Heart right ventricle (tissue), 16 donors: ENCODE data around the gene TEX26. TPM values are rescaled to one million over a fixed set of nuclear protein-coding genes. Genes with fewer than 3 reads are reported as not detected.

Experiments used
- ATAC-seq, 8 donors: fragments of 200-7000 bp; cut with Tn5 transposase; one replicate each; pipeline ENCODE4 v1.9.1; 2020; ENCODE audit warnings: mild to moderate bottlenecking in 8 of 8, moderate library complexity in 8 of 8, moderate number of reproducible peaks in 1 of 8
- DNase-seq, 2 donors: peaks; one replicate each; pipeline ENCODE4 v3.0.0-alpha.2; 2020
- H3K27ac ChIP-seq, 10 donors: fragments of 200-600 bp; sonication (generic) in 2 of 10; one replicate each; pipeline versions ENCODE4 v1.5.0 to v1.8.0; 2020 to 2022; ENCODE audit warnings: mild to moderate bottlenecking in 3 of 10
- H3K27me3 ChIP-seq, 7 donors: fragments of 200-600 bp; one replicate each; pipeline ENCODE4 v1.8.0; 2021 to 2022; ENCODE audit warnings: mild to moderate bottlenecking in 2 of 7
- H3K36me3 ChIP-seq, 9 donors: fragments of 200-600 bp; sonication (generic) in 1 of 9; one replicate each; pipeline versions ENCODE4 v1.5.0 to v1.8.0; 2020 to 2022; ENCODE audit warnings: mild to moderate bottlenecking in 2 of 9
- H3K4me1 ChIP-seq, 9 donors: fragments of 200-600 bp; sonication (generic) in 1 of 9; one replicate each; pipeline versions ENCODE4 v1.5.0 to v1.8.0; 2020 to 2022; ENCODE audit warnings: mild to moderate bottlenecking in 4 of 9
- H3K4me3 ChIP-seq, 10 donors: fragments of 200-600 bp; sonication (generic) in 2 of 10; one replicate each; pipeline versions ENCODE4 v1.5.0 to v1.8.0; 2020 to 2022; ENCODE audit warnings: mild to moderate bottlenecking in 7 of 10, moderate library complexity in 2 of 10
- H3K9me3 ChIP-seq, 11 donors: fragments of 200-600 bp in 10 of 11; sonication (generic) in 2 of 11; one replicate each; pipeline versions ENCODE4 v1.5.0 to v1.8.0; 2013 to 2022; ENCODE audit warnings: mild to moderate bottlenecking in 2 of 11, control low read depth in 1 of 11, moderate library complexity in 1 of 11
- WGBS, 2 donors: extraction: QIAGEN DNeasy Blood & Tissue Kit; methylation state at CpG; one replicate each; pipeline ENCODE4 v1.1.7; 2013; ENCODE audit warnings: inconsistent platforms in 1 of 2; 5-methylcytosine and 5-hydroxymethylcytosine counted together
- intact Hi-C, 10 donors: fragments of 100-400 bp; cut with DNase I; formaldehyde crosslinking; loops; one replicate each; pipeline versions ENCODE4 v1.11.1 to v1.14.2; 2022
- polyA plus RNA-seq, 2 donors: library from polyadenylated mRNA; stranded (reverse); fragments of 200-250 nt; gene quantifications; one replicate each; pipeline ENCODE4 v1.2.3, GENCODE V29; 2013
- total RNA-seq, 10 donors: library from RNA; stranded (reverse); fragmentation: NEBNext Ultra II Directional in 3 of 10; extraction: Animal tissue kit (Norgen Biotek cat#: 25700) in 3 of 10; gene quantifications; one replicate each; pipeline versions ENCODE4 v1.2.1 to v1.2.4, GENCODE V29; 2021 to 2023
- TF ChIP-seq, protein P1 (sequence below), 9 donors: fragments of 200-600 bp; sonication (generic) in 2 of 9; IDR thresholded peaks; one replicate each; pipeline versions ENCODE4 v1.5.0 to v1.8.0; 2021 to 2022; ENCODE audit warnings: antibody characterized with exemption in 9 of 9, mild to moderate bottlenecking in 5 of 9, moderate library complexity in 1 of 9
- donor health status: Arrhythmogenic right ventricular cardiomyopathy.
- donor health status: ischemic (EF 13 %, LVEDD 7.1; RV severe dilation, severe dysfunction).
- donor health status: healthy with polysubstance abuse.
- donor health status: DM: no; HTN: yes; CAD: no.
- donor health status: DM: no; HTN: no; CAD: no.
- donor health status: ischemic (EF 25% LVEDD 6.9; RV normal size, moderate dysfunction).
- donor health status: ischemic (EF 25% LVEDD 5.7; RV mildly dilated, moderate dysfunction).
- donor health status: healthy.
- donor health status: DM: yes; HTN: yes; CAD: no.
- donor health status: Ischemic cardiomyopathy.
- donor health status: ischemic (EF 35%, LVEDD 5.7; RV mildly dilated, moderate dysfunction).
- donor health status: nonischemic (EF 11% LVEDD 7.7; RV severe dilation, severe dysfunction).
- donor health status: DM: yes; HTN: yes; CAD: no.
- donor health status: PGD.
- donor health status: ischemic (EF 29% LVEDD 5.4; RV normal size, mild dysfunction).
- donor health status: nonischemic (EF 23%, LVEDD 6.1; RV moderate dilation, normal function).

TEX26 gene
- total and polyA plus RNA-seq, 12 donors, result not detected

DNA sequence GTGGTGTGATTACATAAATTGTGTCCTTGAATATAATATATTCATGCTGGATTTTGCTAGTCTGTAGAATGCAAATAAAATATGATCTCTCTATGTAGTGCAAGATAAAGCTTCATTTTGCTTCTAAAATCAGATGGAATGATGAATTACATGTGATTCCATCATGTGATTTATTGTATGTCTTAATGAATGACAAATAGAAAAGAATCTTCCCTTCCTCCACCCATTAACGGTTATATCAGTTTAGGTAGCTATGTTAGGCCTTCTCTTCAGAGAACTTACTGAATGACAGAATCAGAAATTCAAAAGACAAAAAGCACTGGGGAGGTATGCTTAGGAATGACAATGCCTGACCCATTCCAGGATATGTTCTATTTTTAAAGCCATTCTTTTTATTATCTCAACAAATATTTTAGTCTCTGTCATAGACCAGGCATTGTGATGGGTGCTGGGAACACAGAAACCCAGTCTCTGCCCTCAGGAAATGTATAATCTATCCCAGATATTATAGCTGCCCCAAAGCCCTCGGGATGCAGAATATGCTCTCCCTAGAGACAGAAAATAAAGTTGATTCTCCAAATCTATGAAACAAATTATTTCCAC, 90.6 kb downstream of the TEX26 start:
- DNase-seq, result no peak
- no peak for ATAC-seq
- TF ChIP-seq, protein P1, sequence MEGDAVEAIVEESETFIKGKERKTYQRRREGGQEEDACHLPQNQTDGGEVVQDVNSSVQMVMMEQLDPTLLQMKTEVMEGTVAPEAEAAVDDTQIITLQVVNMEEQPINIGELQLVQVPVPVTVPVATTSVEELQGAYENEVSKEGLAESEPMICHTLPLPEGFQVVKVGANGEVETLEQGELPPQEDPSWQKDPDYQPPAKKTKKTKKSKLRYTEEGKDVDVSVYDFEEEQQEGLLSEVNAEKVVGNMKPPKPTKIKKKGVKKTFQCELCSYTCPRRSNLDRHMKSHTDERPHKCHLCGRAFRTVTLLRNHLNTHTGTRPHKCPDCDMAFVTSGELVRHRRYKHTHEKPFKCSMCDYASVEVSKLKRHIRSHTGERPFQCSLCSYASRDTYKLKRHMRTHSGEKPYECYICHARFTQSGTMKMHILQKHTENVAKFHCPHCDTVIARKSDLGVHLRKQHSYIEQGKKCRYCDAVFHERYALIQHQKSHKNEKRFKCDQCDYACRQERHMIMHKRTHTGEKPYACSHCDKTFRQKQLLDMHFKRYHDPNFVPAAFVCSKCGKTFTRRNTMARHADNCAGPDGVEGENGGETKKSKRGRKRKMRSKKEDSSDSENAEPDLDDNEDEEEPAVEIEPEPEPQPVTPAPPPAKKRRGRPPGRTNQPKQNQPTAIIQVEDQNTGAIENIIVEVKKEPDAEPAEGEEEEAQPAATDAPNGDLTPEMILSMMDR (IDR thresholded peaks at IDR 0.05), result no peak
- H3K36me3 ChIP-seq, result no peaks in the 10 kb centered on the region
- H3K27ac ChIP-seq, result no peak overlapping the region
- no peak overlapping the region for H3K4me3 ChIP-seq
- peaks cover 0 to 10% (median 0%) of the 10 kb centered on the region in 9 donors for H3K4me1 ChIP-seq
- intact Hi-C loops, result no loop called here
- peaks cover 0 to 3% (median 0%) of the 10 kb centered on the region in 11 donors for H3K9me3 ChIP-seq
- H3K27me3 ChIP-seq, result peaks cover 0 to 17% (median 0%) of the 10 kb centered on the region in 7 donors
- 33 to 37% methylated on average over 2 of the region's 2 CpGs for WGBS, 2 donors

Other genes starting within 250 kb of the TEX26 start
- 10 to 100 TPM in 2 of 10 donors, 1 to 10 TPM in 8; 1.0 to 19.5 (median 4.6) TPM for gene ALOX5AP, start 197.1 kb upstream of the TEX26 start, total RNA-seq
- gene ALOX5AP, start 197.1 kb upstream of the TEX26 start, polyA plus RNA-seq, result 10 to 100 TPM in 1 of 2 donors, under 1 TPM in 1; 0.95 to 14.5 TPM
- 10 to 100 TPM in 1 of 10 donors, 1 to 10 TPM in 9; 3.2 to 22.1 (median 5.5) TPM for gene MEDAG, start 26.4 kb upstream of the TEX26 start, total RNA-seq
- gene MEDAG, start 26.4 kb upstream of the TEX26 start, polyA plus RNA-seq, result 10 to 100 TPM in 1 of 2 donors, 1 to 10 TPM in 1; 6.1 to 10.2 TPM
- 10 to 100 TPM; 31.1 to 65.4 (median 50.5) TPM for gene HSPH1, start 229.2 kb downstream of the TEX26 start, total RNA-seq
- gene HSPH1, start 229.2 kb downstream of the TEX26 start, polyA plus RNA-seq, result 10 to 100 TPM; 28.4 to 42.8 TPM